ENCODE data around the gene ZNF564.

ZNF564 gene

GRCh38 chr19:12546068-12546467, 5.2 kb downstream of the ZNF564 start:
- Histone ChIP-seq H3K4me2 (ENCODE audit: low read length) (no peak overlapping the region), H3K9me3 (ENCODE audit: low read length) (peaks cover 25% of the 10 kb centered on the region), H3K79me2 (ENCODE audit: insufficient read depth, low read length) (peaks cover 8% of the 10 kb centered on the region)

GRCh38 chr19:12545267-12545666, 6.0 kb downstream of the ZNF564 start:
- Histone ChIP-seq H3K9me3 (ENCODE audit: low read length) (peaks cover 25% of the 10 kb centered on the region), H3F3A (ENCODE audit: insufficient read depth, low read length) (no peaks in the 10 kb centered on the region), H2AFZ (ENCODE audit: low read length) (no peak overlapping the region), H3K79me2 (ENCODE audit: insufficient read depth, low read length) (peaks cover 2% of the 10 kb centered on the region), H3K27ac (ENCODE audit: low read depth, low read length, poor library complexity, severe bottlenecking) (no peak overlapping the region), H4K20me1 (ENCODE audit: insufficient read depth, low read length) (no peaks in the 10 kb centered on the region), H3K4me1 (ENCODE audit: insufficient read depth, low read length, severe bottlenecking) (peaks cover 3% of the 10 kb centered on the region), H3K36me3 (ENCODE audit: insufficient read depth, low read length) (peaks cover 77% of the 10 kb centered on the region), H3K9me2 (ENCODE audit: low read depth, low read length) (no peaks in the 10 kb centered on the region), H3K27me3 (ENCODE audit: insufficient read depth, low read length) (no peaks in the 10 kb centered on the region), H3K4me2 (ENCODE audit: low read length) (no peak overlapping the region), H3K9ac (ENCODE audit: low read length) (no peak overlapping the region), H3K4me3 (ENCODE audit: low read depth, low read length, poor library complexity, severe bottlenecking) (no peak overlapping the region)
- TF ChIP-seq EZH2 (IDR thresholded peaks at IDR 0.05; ENCODE audit: borderline replicate concordance, low read length) = no peak
- no peak for TF ChIP-seq CTCF (IDR thresholded peaks at IDR 0.05; ENCODE audit: low read length)

More at GRCh38 chr19:12546068-12546467, 5.2 kb downstream of the ZNF564 start:
- Histone ChIP-seq H3F3A (ENCODE audit: insufficient read depth, low read length) (no peaks in the 10 kb centered on the region), H2AFZ (ENCODE audit: low read length) (no peak overlapping the region), H3K4me1 (ENCODE audit: insufficient read depth, low read length, severe bottlenecking) (peaks cover 7% of the 10 kb centered on the region), H3K9me2 (ENCODE audit: low read depth, low read length) (no peaks in the 10 kb centered on the region), H3K36me3 (ENCODE audit: insufficient read depth, low read length) (peaks cover 69% of the 10 kb centered on the region), H3K27ac (ENCODE audit: low read depth, low read length, poor library complexity, severe bottlenecking) (no peak overlapping the region), H3K27me3 (ENCODE audit: insufficient read depth, low read length) (no peaks in the 10 kb centered on the region), H4K20me1 (ENCODE audit: insufficient read depth, low read length) (no peaks in the 10 kb centered on the region), H3K9ac (ENCODE audit: low read length) (no peak overlapping the region), H3K4me3 (ENCODE audit: low read depth, low read length, poor library complexity, severe bottlenecking) (no peak overlapping the region)
- no peak for TF ChIP-seq EZH2 (IDR thresholded peaks at IDR 0.05; ENCODE audit: borderline replicate concordance, low read length)

DNA sequence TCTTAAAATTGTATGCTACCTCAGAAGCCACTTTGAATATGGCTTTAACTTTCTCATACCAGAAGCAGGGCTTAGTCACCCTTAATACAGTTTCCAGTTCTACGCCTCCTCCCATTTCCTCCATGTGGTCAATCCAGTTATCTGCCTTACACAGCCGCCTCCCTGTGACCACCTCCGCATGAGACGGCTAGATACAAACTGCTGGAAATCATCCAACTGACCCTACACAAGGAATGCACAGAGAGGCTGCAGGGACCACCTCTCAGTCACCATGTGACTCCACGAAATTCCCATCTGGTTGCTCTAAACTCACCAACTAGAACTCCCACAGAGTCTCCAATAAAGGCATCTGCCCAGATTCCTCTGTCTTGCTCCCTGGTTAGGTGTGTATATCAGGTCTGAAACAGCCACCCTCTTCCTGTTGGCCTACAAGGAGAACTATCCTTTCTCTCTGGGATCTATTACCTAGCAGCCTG, 6.8 kb downstream of the ZNF564 start:
- peaks cover 27% of the 10 kb centered on the region for H3K9me3 ChIP-seq (ENCODE audit: low read length)
- no peak overlapping the region for H3K4me2 ChIP-seq (ENCODE audit: low read length)
- H3K79me2 ChIP-seq (ENCODE audit: insufficient read depth, low read length) = no peaks in the 10 kb centered on the region; the same call in 1 of the 2 replicates
- no peak overlapping the region for H3K9ac ChIP-seq (ENCODE audit: low read length)
- no peaks in the 10 kb centered on the region for H3K9me2 ChIP-seq (ENCODE audit: low read depth, low read length)
- H3F3A ChIP-seq (ENCODE audit: insufficient read depth, low read length) = no peaks in the 10 kb centered on the region
- TF ChIP-seq CTCF (IDR thresholded peaks at IDR 0.05; ENCODE audit: low read length) (no peak), EZH2 (IDR thresholded peaks at IDR 0.05; ENCODE audit: borderline replicate concordance, low read length) (no peak)
- peaks cover 82% of the 10 kb centered on the region for H3K36me3 ChIP-seq (ENCODE audit: insufficient read depth, low read length)
- no peaks in the 10 kb centered on the region for H3K4me1 ChIP-seq (ENCODE audit: insufficient read depth, low read length, severe bottlenecking)
- H3K4me3 ChIP-seq (ENCODE audit: low read depth, low read length, poor library complexity, severe bottlenecking) = no peak overlapping the region
- no peaks in the 10 kb centered on the region for H4K20me1 ChIP-seq (ENCODE audit: insufficient read depth, low read length)
- no peak overlapping the region for H3K27ac ChIP-seq (ENCODE audit: low read depth, low read length, poor library complexity, severe bottlenecking)
- H2AFZ ChIP-seq (ENCODE audit: low read length) = no peak overlapping the region
- H3K27me3 ChIP-seq (ENCODE audit: insufficient read depth, low read length) = no peaks in the 10 kb centered on the region

GRCh38 chr19:12543855-12544254, 7.4 kb downstream of the ZNF564 start:
- H3K36me3 ChIP-seq (ENCODE audit: insufficient read depth, low read length) = peaks cover 78% of the 10 kb centered on the region
- H3K9ac ChIP-seq (ENCODE audit: low read length) = no peak overlapping the region
- no peak overlapping the region for H3K4me2 ChIP-seq (ENCODE audit: low read length)
- no peak overlapping the region for H3K27ac ChIP-seq (ENCODE audit: low read depth, low read length, poor library complexity, severe bottlenecking)
- H3K4me3 ChIP-seq (ENCODE audit: low read depth, low read length, poor library complexity, severe bottlenecking) = no peak overlapping the region
- H3F3A ChIP-seq (ENCODE audit: insufficient read depth, low read length) = no peaks in the 10 kb centered on the region
- H3K27me3 ChIP-seq (ENCODE audit: insufficient read depth, low read length) = no peaks in the 10 kb centered on the region
- no peaks in the 10 kb centered on the region for H3K9me2 ChIP-seq (ENCODE audit: low read depth, low read length)
- H3K9me3 ChIP-seq (ENCODE audit: low read length) = peaks cover 25% of the 10 kb centered on the region
- no peak overlapping the region for H2AFZ ChIP-seq (ENCODE audit: low read length)
- no peaks in the 10 kb centered on the region; the same call in 1 of the 2 replicates for H3K79me2 ChIP-seq (ENCODE audit: insufficient read depth, low read length)
- no peaks in the 10 kb centered on the region for H3K4me1 ChIP-seq (ENCODE audit: insufficient read depth, low read length, severe bottlenecking)
- TF ChIP-seq CTCF (IDR thresholded peaks at IDR 0.05; ENCODE audit: low read length) = no peak
- TF ChIP-seq EZH2 (IDR thresholded peaks at IDR 0.05; ENCODE audit: borderline replicate concordance, low read length) = no peak
- no peaks in the 10 kb centered on the region for H4K20me1 ChIP-seq (ENCODE audit: insufficient read depth, low read length)
